Measurements from ENCODE around the gene NR2F1.

- no peak for TF ChIP-seq ZFX (IDR thresholded peaks at IDR 0.05; ENCODE audit: borderline replicate concordance)
- TF ChIP-seq, protein P1, sequence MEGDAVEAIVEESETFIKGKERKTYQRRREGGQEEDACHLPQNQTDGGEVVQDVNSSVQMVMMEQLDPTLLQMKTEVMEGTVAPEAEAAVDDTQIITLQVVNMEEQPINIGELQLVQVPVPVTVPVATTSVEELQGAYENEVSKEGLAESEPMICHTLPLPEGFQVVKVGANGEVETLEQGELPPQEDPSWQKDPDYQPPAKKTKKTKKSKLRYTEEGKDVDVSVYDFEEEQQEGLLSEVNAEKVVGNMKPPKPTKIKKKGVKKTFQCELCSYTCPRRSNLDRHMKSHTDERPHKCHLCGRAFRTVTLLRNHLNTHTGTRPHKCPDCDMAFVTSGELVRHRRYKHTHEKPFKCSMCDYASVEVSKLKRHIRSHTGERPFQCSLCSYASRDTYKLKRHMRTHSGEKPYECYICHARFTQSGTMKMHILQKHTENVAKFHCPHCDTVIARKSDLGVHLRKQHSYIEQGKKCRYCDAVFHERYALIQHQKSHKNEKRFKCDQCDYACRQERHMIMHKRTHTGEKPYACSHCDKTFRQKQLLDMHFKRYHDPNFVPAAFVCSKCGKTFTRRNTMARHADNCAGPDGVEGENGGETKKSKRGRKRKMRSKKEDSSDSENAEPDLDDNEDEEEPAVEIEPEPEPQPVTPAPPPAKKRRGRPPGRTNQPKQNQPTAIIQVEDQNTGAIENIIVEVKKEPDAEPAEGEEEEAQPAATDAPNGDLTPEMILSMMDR (IDR thresholded peaks at IDR 0.05): no peak
These were observed 53.8 kb downstream of the NR2F1 start for GRCh38 chr5:93636837-93637236.

All from 22Rv1 (cell line).